Keratinocyte (primary cell): Measurements from ENCODE around the gene RELA. TPM values are rescaled to one million over a fixed set of nuclear protein-coding genes. Genes with fewer than 3 reads are reported as not detected.

Experiments used
- DNase-seq: peaks from one replicate; pipeline ENCODE4 v3.0.0-alpha.2; 2011; ENCODE audit warnings: low read depth, missing footprints, low spot score
- FAIRE-seq: peaks from 2 replicates; lab custom pipeline; 2011; peaks lifted over from hg19 to GRCh38; lab: Jason Lieb, UNC
- H2AFZ ChIP-seq: 2 replicates; pipeline ENCODE4 v1.6.0; 2012; ENCODE audit warnings: low read length, control low read depth, inconsistent platforms; ENCODE audit not compliant: control insufficient read depth
- H3K27ac ChIP-seq: 2 replicates; pipeline ENCODE4 v1.5.1; 2011; ENCODE audit warnings: low read length; ENCODE audit not compliant: control insufficient read depth, insufficient read depth
- H3K27me3 ChIP-seq: 3 replicates; pipeline ENCODE4 v1.6.0; 2011; ENCODE audit warnings: low read length; ENCODE audit not compliant: control insufficient read depth, insufficient read depth; ENCODE audit errors: extremely low read depth
- H3K36me3 ChIP-seq, 2 experiments: 2 replicates in 1 of 2; 3 replicates in 1 of 2; pipeline ENCODE4 v1.5.1; 2011; ENCODE audit warnings: low read length in 2 of 2, mild to moderate bottlenecking in 1 of 2; ENCODE audit not compliant: control insufficient read depth in 2 of 2, insufficient read depth in 2 of 2; ENCODE audit errors: extremely low read depth in 1 of 2
- H3K4me1 ChIP-seq: 3 replicates; pipeline ENCODE4 v1.5.1; 2011; ENCODE audit warnings: low read length; ENCODE audit not compliant: control insufficient read depth, insufficient read depth; ENCODE audit errors: extremely low read depth
- H3K4me2 ChIP-seq: 3 replicates; pipeline ENCODE4 v1.6.0; 2011; ENCODE audit warnings: low read depth, low read length; ENCODE audit not compliant: control insufficient read depth, insufficient read depth; ENCODE audit errors: extremely low read depth
- H3K4me3 ChIP-seq, 3 experiments: fragments of 200-600 bp in 1 of 3; sonication (generic) in 1 of 3; 2 replicates in 2 of 3; 3 replicates in 1 of 3; pipeline ENCODE4 v1.5.1; 2011 to 2016; ENCODE audit warnings: low read length in 3 of 3, mild to moderate bottlenecking in 3 of 3, control low read depth in 2 of 3, inconsistent platforms in 1 of 3, low read depth in 1 of 3, mixed read lengths in 1 of 3, mixed run types in 1 of 3, moderate library complexity in 1 of 3; ENCODE audit not compliant: control insufficient read depth in 2 of 3, insufficient read depth in 2 of 3; ENCODE audit errors: extremely low read depth in 1 of 3
- H3K79me2 ChIP-seq: 2 replicates; pipeline ENCODE4 v1.6.0; 2012; ENCODE audit warnings: low read length; ENCODE audit not compliant: control insufficient read depth, insufficient read depth
- H3K9ac ChIP-seq: 3 replicates; pipeline ENCODE4 v1.6.0; 2011; ENCODE audit warnings: low read length; ENCODE audit not compliant: control insufficient read depth, insufficient read depth; ENCODE audit errors: extremely low read depth
- H3K9me1 ChIP-seq: 3 replicates; pipeline ENCODE4 v1.6.0; 2011; ENCODE audit warnings: low read length; ENCODE audit not compliant: control insufficient read depth, insufficient read depth; ENCODE audit errors: extremely low read depth
- H3K9me3 ChIP-seq: 2 replicates; pipeline ENCODE4 v1.5.1; 2012; ENCODE audit warnings: low read depth, low read length; ENCODE audit not compliant: control insufficient read depth
- H4K20me1 ChIP-seq: 3 replicates; pipeline ENCODE4 v1.6.0; 2011; ENCODE audit warnings: low read length; ENCODE audit not compliant: control insufficient read depth, insufficient read depth; ENCODE audit errors: extremely low read depth
- EZH2 ChIP-seq: IDR thresholded peaks from one replicate; pipeline ENCODE4 v1.6.1; 2012; ENCODE audit warnings: inconsistent platforms, mild to moderate bottlenecking, low read length, moderate library complexity
- dilution Hi-C: fragments of 300-500 bp; cut with MboI; formaldehyde crosslinking; loops from one replicate; pipeline ENCODE4 v1.7.0; 2020; ENCODE audit warnings: low sequenced_read_pairs; ENCODE audit not compliant: extremely low pct_ligation_motif_present
- polyA plus RNA-seq, 5 experiments: library from polyadenylated mRNA; depleted of rRNA in 3 of 5; stranded (reverse) in 3 of 5; stranded (forward) in 1 of 5; unstranded in 1 of 5; fragments of >200 nt; gene quantifications; 1 replicate in 1 of 5; 2 replicates in 3 of 5; 3 replicates in 1 of 5; pipeline versions ENCODE4 v1.2.1 to v1.2.3, GENCODE V29; 2011 to 2012; ENCODE audit warnings: missing spikeins in 2 of 5, low read depth in 1 of 5, low replicate concordance in 1 of 5
- TF ChIP-seq, protein P1 (sequence below), 3 experiments: IDR thresholded peaks in 1 of 3; conservative IDR thresholded peaks in 1 of 3; optimal IDR thresholded peaks in 1 of 3; 2 replicates in 2 of 3; 3 replicates in 1 of 3; pipeline versions ENCODE3 to v1.5.1; 2011; ENCODE audit warnings: low read length in 3 of 3, mild to moderate bottlenecking in 3 of 3, moderate library complexity in 2 of 3, control low read depth in 1 of 3, inconsistent platforms in 1 of 3; ENCODE audit not compliant: insufficient read depth in 2 of 3; ENCODE audit errors: extremely low read depth in 1 of 3

The RELA gene
- polyA plus RNA-seq, 1 donor (not counting 4 experiments of a cell fraction or from before 2014, with no cell fraction given) = 20.4 TPM

- no peak overlapping the region for H3K9ac ChIP-seq
- H2AFZ ChIP-seq = no peak overlapping the region
- H3K27me3 ChIP-seq = no peaks in the 10 kb centered on the region
- H3K4me1 ChIP-seq = peaks cover 5% of the 10 kb centered on the region
- H3K36me3 ChIP-seq = peaks cover 0 to 3% of the 10 kb centered on the region in 2 experiments
- H3K27ac ChIP-seq = no peak overlapping the region
- H4K20me1 ChIP-seq = peaks cover 6% of the 10 kb centered on the region
- H3K9me1 ChIP-seq = peaks cover 2% of the 10 kb centered on the region
- no peak overlapping the region for H3K4me3 ChIP-seq
- H3K79me2 ChIP-seq = no peaks in the 10 kb centered on the region
- H3K9me3 ChIP-seq = no peaks in the 10 kb centered on the region
- dilution Hi-C loops = no loop called here
- DNase-seq (no peak), FAIRE-seq (no peak)
- no peak overlapping the region for H3K4me2 ChIP-seq
- TF ChIP-seq EZH2 = no peak
- TF ChIP-seq, protein P1, sequence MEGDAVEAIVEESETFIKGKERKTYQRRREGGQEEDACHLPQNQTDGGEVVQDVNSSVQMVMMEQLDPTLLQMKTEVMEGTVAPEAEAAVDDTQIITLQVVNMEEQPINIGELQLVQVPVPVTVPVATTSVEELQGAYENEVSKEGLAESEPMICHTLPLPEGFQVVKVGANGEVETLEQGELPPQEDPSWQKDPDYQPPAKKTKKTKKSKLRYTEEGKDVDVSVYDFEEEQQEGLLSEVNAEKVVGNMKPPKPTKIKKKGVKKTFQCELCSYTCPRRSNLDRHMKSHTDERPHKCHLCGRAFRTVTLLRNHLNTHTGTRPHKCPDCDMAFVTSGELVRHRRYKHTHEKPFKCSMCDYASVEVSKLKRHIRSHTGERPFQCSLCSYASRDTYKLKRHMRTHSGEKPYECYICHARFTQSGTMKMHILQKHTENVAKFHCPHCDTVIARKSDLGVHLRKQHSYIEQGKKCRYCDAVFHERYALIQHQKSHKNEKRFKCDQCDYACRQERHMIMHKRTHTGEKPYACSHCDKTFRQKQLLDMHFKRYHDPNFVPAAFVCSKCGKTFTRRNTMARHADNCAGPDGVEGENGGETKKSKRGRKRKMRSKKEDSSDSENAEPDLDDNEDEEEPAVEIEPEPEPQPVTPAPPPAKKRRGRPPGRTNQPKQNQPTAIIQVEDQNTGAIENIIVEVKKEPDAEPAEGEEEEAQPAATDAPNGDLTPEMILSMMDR (optimal IDR thresholded peaks at IDR 0.05 in 1 of 3, IDR thresholded peaks at IDR 0.05 in 1 of 3, conservative IDR thresholded peaks at IDR 0.05 in 1 of 3; ENCODE audit: extremely low read depth in 1 of 3, insufficient read depth in 2 of 3, low read length in 3 of 3) = no peak
These were observed 17.9 kb downstream of the RELA start for GRCh38 chr11:65644837-65645236.

- no peak overlapping the region for H3K9ac ChIP-seq
- TF ChIP-seq EZH2 = no peak
- TF ChIP-seq, protein P1 (optimal IDR thresholded peaks at IDR 0.05 in 1 of 3, IDR thresholded peaks at IDR 0.05 in 1 of 3, conservative IDR thresholded peaks at IDR 0.05 in 1 of 3; ENCODE audit: extremely low read depth in 1 of 3, insufficient read depth in 2 of 3, low read length in 3 of 3) = no peak
- peaks cover 2% of the 10 kb centered on the region for H3K9me1 ChIP-seq
- no peaks in the 10 kb centered on the region for H3K36me3 ChIP-seq
- H4K20me1 ChIP-seq = peaks cover 6% of the 10 kb centered on the region
- no peak overlapping the region for H2AFZ ChIP-seq
- no peaks in the 10 kb centered on the region for H3K9me3 ChIP-seq
- H3K27ac ChIP-seq = no peak overlapping the region
- H3K4me3 ChIP-seq = no peak overlapping the region
- FAIRE-seq = no peak
- dilution Hi-C loops = no loop called here
- H3K79me2 ChIP-seq = no peaks in the 10 kb centered on the region
- H3K4me2 ChIP-seq = peak overlapping the region; percentile 6
- DNase-seq = no peak
- no peaks in the 10 kb centered on the region for H3K27me3 ChIP-seq
- peaks cover 5% of the 10 kb centered on the region for H3K4me1 ChIP-seq
These were observed 18.7 kb downstream of the RELA start for GRCh38 chr11:65643971-65644370.
